HCT116 (cell line): Measurements from ENCODE around the gene CCT5. TPM values are rescaled to one million over a fixed set of nuclear protein-coding genes. Genes with fewer than 3 reads are reported as not detected.

ENCODE experiments used
- ATAC-seq: fragments of 200-7000 bp; cut with Tn5 transposase; 2 replicates; pipeline ENCODE4 v1.9.1; 2020; ENCODE audit warnings: mild to moderate bottlenecking, moderate library complexity
- BruUV-seq: library from RNA; stranded (reverse); fragments of 400-500 nt; replicated peaks from 2 replicates; lab custom pipeline; 2021; lab: Mats Ljungman, UMichigan
- CTCF ChIA-PET: fragments of 300-600 bp; sonication (Branson Sonifier 250); formaldehyde crosslinking; loops from one replicate; lab custom pipeline; 2021; ENCODE audit warnings: antibody characterized with exemption; lab: Charles Lee
- POLR2A ChIA-PET: fragments of 300-600, 350-600 bp; sonication (Branson Sonifier 250); formaldehyde crosslinking; loops from one replicate; lab custom pipeline; 2021; ENCODE audit warnings: antibody characterized with exemption; lab: Charles Lee
- RAD21 ChIA-PET, 2 experiments: fragments of 300-600 bp; sonication (Branson Sonifier 250); formaldehyde crosslinking; loops; one replicate each; lab custom pipeline; 2023; ENCODE audit warnings: low total read pairs in 2 of 2; ENCODE audit not compliant: uncharacterized antibody in 2 of 2, unreplicated experiment in 2 of 2, low non-redundant PET in 1 of 2; lab: Charles Lee
- DNase-seq: peaks from one replicate; pipeline ENCODE4 v3.0.0-alpha.2; 2010; ENCODE audit warnings: low read depth, low spot score
- H2AFZ ChIP-seq: fragments of 200-600 bp; shearing (Covaris generic), sonication (generic); 2 replicates; pipeline ENCODE4 v1.6.1; 2017; ENCODE audit warnings: low read depth, mixed run types, mixed read lengths, antibody characterized with exemption, low read length; ENCODE audit not compliant: poor library complexity, severe bottlenecking
- H3K27ac ChIP-seq: 2 replicates; pipeline ENCODE4 v1.5.1; 2012; ENCODE audit warnings: low read depth, low read length
- H3K27me3 ChIP-seq: fragments of 200-600 bp; sonication (generic); 2 replicates; pipeline ENCODE4 v1.6.1; 2016; ENCODE audit warnings: mixed run types, low read length, mixed read lengths; ENCODE audit not compliant: insufficient read depth
- H3K36me3 ChIP-seq, 2 experiments: fragments of 200-500 bp in 1 of 2; fragments of 200-600 bp in 1 of 2; sonication (Bioruptor generic) in 1 of 2; sonication (generic) in 1 of 2; 2 replicates each; pipeline versions ENCODE4 v1.5.1 to v1.6.1; 2014 to 2016; ENCODE audit warnings: low read length in 2 of 2, inconsistent platforms in 1 of 2, mixed read lengths in 1 of 2, mixed run types in 1 of 2; ENCODE audit not compliant: insufficient read depth in 2 of 2, control insufficient read depth in 1 of 2
- H3K4me1 ChIP-seq, 2 experiments: fragments of 200-600 bp in 1 of 2; sonication (generic) in 1 of 2; 2 replicates each; pipeline versions ENCODE4 v1.5.1 to v1.6.1; 2012 to 2017; ENCODE audit warnings: low read length in 2 of 2, inconsistent platforms in 1 of 2, mild to moderate bottlenecking in 1 of 2, mixed read lengths in 1 of 2, mixed run types in 1 of 2, moderate library complexity in 1 of 2; ENCODE audit not compliant: insufficient read depth in 2 of 2, control insufficient read depth in 1 of 2
- H3K4me2 ChIP-seq: fragments of 200-600 bp; sonication (generic); 2 replicates; pipeline ENCODE4 v1.6.1; 2017; ENCODE audit warnings: mixed run types, low read length, mixed read lengths
- H3K4me3 ChIP-seq, 2 experiments: fragments of 200-600 bp in 1 of 2; sonication (generic) in 1 of 2; replicated peaks in 1 of 2; 2 replicates each; pipeline ENCODE4 v1.5.1; 2011 to 2016; ENCODE audit warnings: low read length in 2 of 2, control low read depth in 1 of 2, low read depth in 1 of 2, mild to moderate bottlenecking in 1 of 2, mixed read lengths in 1 of 2, mixed run types in 1 of 2
- H3K79me2 ChIP-seq: fragments of 200-600 bp; sonication (generic); 2 replicates; pipeline ENCODE4 v1.6.1; 2017; ENCODE audit warnings: mild to moderate bottlenecking, mixed run types, low read length, moderate library complexity, mixed read lengths; ENCODE audit not compliant: insufficient read depth
- H3K9ac ChIP-seq: fragments of 200-600 bp; sonication (generic); 2 replicates; pipeline ENCODE4 v1.6.1; 2016; ENCODE audit warnings: low read length, mixed read lengths
- H3K9me2 ChIP-seq: fragments of 200-600 bp; sonication (generic), shearing (Covaris generic); 2 replicates; pipeline ENCODE4 v1.6.1; 2017; ENCODE audit warnings: mixed run types, mild to moderate bottlenecking, moderate library complexity; ENCODE audit not compliant: insufficient read depth
- H3K9me3 ChIP-seq, 2 experiments: fragments of 200-500 bp in 1 of 2; fragments of 200-600 bp in 1 of 2; sonication (Bioruptor generic) in 1 of 2; sonication (generic) in 1 of 2; 2 replicates each; pipeline ENCODE4 v1.6.1; 2014 to 2017; ENCODE audit warnings: low read length in 2 of 2, mixed read lengths in 2 of 2, inconsistent platforms in 1 of 2, low read depth in 1 of 2, mild to moderate bottlenecking in 1 of 2, mixed run types in 1 of 2, moderate library complexity in 1 of 2; ENCODE audit not compliant: control insufficient read depth in 1 of 2, insufficient read depth in 1 of 2
- H4K20me1 ChIP-seq: fragments of 200-600 bp; sonication (generic), shearing (Covaris generic); 2 replicates; pipeline ENCODE4 v1.6.1; 2017; ENCODE audit warnings: mixed run types, mild to moderate bottlenecking, moderate library complexity; ENCODE audit not compliant: insufficient read depth
- CBX3 ChIP-seq: IDR thresholded peaks from 2 replicates; pipeline ENCODE4 v1.6.1; 2012; ENCODE audit warnings: low read depth
- ELF1 ChIP-seq: IDR thresholded peaks from 2 replicates; pipeline ENCODE4 v1.6.1; 2012; ENCODE audit warnings: low read depth, borderline replicate concordance
- EZH2phosphoT487 ChIP-seq: fragments of 200-600 bp; IDR thresholded peaks from 2 replicates; pipeline ENCODE4 v1.6.1; 2018; ENCODE audit warnings: antibody characterized with exemption, borderline replicate concordance
- JUND ChIP-seq: IDR thresholded peaks from 2 replicates; pipeline ENCODE4 v1.6.1; 2012
- POLR2A ChIP-seq: IDR thresholded peaks from 2 replicates; pipeline ENCODE4 v1.7.0; 2011; ENCODE audit warnings: borderline replicate concordance; ENCODE audit not compliant: insufficient read depth, insufficient read length; ENCODE audit errors: extremely low read depth
- POLR2AphosphoS5 ChIP-seq: IDR thresholded peaks from 2 replicates; pipeline ENCODE4 v1.6.1; 2011; ENCODE audit warnings: mild to moderate bottlenecking, low read depth, low read length, moderate library complexity
- RAD21 ChIP-seq: IDR thresholded peaks from 2 replicates; pipeline ENCODE4 v1.6.1; 2012; ENCODE audit warnings: low read depth, mild to moderate bottlenecking
- REST ChIP-seq: IDR thresholded peaks from 2 replicates; pipeline ENCODE4 v1.6.1; 2012; ENCODE audit warnings: low read depth
- TCF7L2 ChIP-seq: IDR thresholded peaks from 2 replicates; pipeline ENCODE4 v1.7.0; 2011; ENCODE audit warnings: borderline replicate concordance, inconsistent platforms; ENCODE audit not compliant: insufficient read depth, insufficient read length; ENCODE audit errors: extremely low read depth
- YY1 ChIP-seq: IDR thresholded peaks from 2 replicates; pipeline ENCODE4 v1.6.1; 2011; ENCODE audit warnings: low read length, low read depth, moderate library complexity, mild to moderate bottlenecking; ENCODE audit not compliant: insufficient replicate concordance; ENCODE audit errors: extremely low read depth
- intact Hi-C: fragments of 100-400 bp; cut with micrococcal nuclease; formaldehyde crosslinking; loops from 2 replicates; pipeline ENCODE4 v1.10.0; 2022
- total RNA-seq: library from RNA; stranded (reverse); gene quantifications from one replicate; pipeline ENCODE4 v1.2.1, GENCODE V29; 2021; ENCODE audit not compliant: unreplicated experiment

Gene CCT5
- total RNA-seq, 1 experiment from 2014 or later = 489 TPM

- no TSS peak for BruUV-seq
- Histone ChIP-seq H3K36me3 (peaks cover 70 to 75% of the 10 kb centered on the region in 2 experiments), H3K79me2 (peaks cover 47% of the 10 kb centered on the region), H2AFZ (no peak overlapping the region), H3K9ac (no peak overlapping the region), H3K4me1 (peaks cover 0 to 9% of the 10 kb centered on the region in 2 experiments; a peak in 1 of 4 replicates), H3K9me3 (no peaks in the 10 kb centered on the region), H3K4me3 (no peak overlapping the region), H3K27ac (no peak overlapping the region), H3K27me3 (no peaks in the 10 kb centered on the region), H3K4me2 (no peak overlapping the region), H3K9me2 (no peaks in the 10 kb centered on the region), H4K20me1 (peaks cover 7% of the 10 kb centered on the region; the same call in 1 of the 2 replicates)
- DNase-seq (no peak), ATAC-seq (no peak)
- ChIA-PET RAD21 (no interaction called here), CTCF (no interaction called here), POLR2A (interaction anchor here (1.8 kb wide), 1 partner anchor 12 kb away, joined by 3 read pairs; the partner anchor contains the start of genes ATPSCKMT and CCT5)
- intact Hi-C loops = no loop called here
- TF ChIP-seq RAD21 (no peak), REST (no peak), TCF7L2 (no peak), YY1 (no peak), POLR2AphosphoS5 (no peak), EZH2phosphoT487 (no peak), CBX3 (no peak), JUND (no peak), POLR2A (no peak), ELF1 (no peak)
These were observed 12.2 kb downstream of the CCT5 start for GRCh38 chr5:10262121-10262774.
